Fibroblast of villous mesenchyme (primary cell): ENCODE data around the gene ACTBL2. TPM values are rescaled to one million over a fixed set of nuclear protein-coding genes. Genes with fewer than 3 reads are reported as not detected.

Source experiments
- DNase-seq: peaks from one replicate; pipeline ENCODE4 v3.0.0-alpha.2; 2010; ENCODE audit warnings: low read depth
- H3K4me3 ChIP-seq: 2 replicates; pipeline ENCODE4 v1.5.1; 2011; ENCODE audit warnings: low read depth, mild to moderate bottlenecking, low read length
- total RNA-seq: library from RNA; depleted of rRNA; stranded (reverse); fragments of >200 nt; gene quantifications from 2 replicates; pipeline ENCODE4 v1.2.3, GENCODE V29; 2012
- TF ChIP-seq, protein P1 (sequence below): IDR thresholded peaks from 2 replicates; pipeline ENCODE4 v1.5.1; 2012; ENCODE audit warnings: low read depth, mild to moderate bottlenecking, low read length; ENCODE audit not compliant: insufficient read depth

ACTBL2 gene
- total RNA-seq, 1 donor = 0.43 TPM

- TF ChIP-seq, protein P1, sequence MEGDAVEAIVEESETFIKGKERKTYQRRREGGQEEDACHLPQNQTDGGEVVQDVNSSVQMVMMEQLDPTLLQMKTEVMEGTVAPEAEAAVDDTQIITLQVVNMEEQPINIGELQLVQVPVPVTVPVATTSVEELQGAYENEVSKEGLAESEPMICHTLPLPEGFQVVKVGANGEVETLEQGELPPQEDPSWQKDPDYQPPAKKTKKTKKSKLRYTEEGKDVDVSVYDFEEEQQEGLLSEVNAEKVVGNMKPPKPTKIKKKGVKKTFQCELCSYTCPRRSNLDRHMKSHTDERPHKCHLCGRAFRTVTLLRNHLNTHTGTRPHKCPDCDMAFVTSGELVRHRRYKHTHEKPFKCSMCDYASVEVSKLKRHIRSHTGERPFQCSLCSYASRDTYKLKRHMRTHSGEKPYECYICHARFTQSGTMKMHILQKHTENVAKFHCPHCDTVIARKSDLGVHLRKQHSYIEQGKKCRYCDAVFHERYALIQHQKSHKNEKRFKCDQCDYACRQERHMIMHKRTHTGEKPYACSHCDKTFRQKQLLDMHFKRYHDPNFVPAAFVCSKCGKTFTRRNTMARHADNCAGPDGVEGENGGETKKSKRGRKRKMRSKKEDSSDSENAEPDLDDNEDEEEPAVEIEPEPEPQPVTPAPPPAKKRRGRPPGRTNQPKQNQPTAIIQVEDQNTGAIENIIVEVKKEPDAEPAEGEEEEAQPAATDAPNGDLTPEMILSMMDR = no peak
- DNase-seq = peak; percentile 94
- no peak overlapping the region for H3K4me3 ChIP-seq
Observed at GRCh38 chr5:57442080-57442839, 40.4 kb downstream of the ACTBL2 start.

DNA sequence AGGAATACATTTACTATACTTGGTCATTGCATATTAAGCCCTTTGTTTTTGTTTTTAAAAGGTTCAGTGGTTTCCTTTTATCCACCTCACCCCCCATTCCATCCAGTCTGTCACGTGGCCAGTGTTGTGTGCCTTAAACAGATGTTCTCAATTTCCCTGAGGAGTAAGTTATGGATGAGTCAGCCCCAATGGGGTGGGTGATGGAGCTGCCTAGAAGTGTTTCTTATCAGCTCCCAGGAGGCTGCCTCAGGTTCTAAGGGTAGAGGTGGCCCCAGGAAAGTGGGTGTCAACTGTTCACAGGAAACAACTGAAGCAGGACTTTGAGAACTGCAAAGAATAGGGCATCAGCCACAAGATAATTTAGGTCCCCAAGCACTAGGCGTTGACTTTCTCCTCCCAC lies 41.1 kb downstream of the ACTBL2 start:
- peak; percentile 97 for DNase-seq
- TF ChIP-seq, protein P1 = no peak
- H3K4me3 ChIP-seq = no peak overlapping the region

DNA sequence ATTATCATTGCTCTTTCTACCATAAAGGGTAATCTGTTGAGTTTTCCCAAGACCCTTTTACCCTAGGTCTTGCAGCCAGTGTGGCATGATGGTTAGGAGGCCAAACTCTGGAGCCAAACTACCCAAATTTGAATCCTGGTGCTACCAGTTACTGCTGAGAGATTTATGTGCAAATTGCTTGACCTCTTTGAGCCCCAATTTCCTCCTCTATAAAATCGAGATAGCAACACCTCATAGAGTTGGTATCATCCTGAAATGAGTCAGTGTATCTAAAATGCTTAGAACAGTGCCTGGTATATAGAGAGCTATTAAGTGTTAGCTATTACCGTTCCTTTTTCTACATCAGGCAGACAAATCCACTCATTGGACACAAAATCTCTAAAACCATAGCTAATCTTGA lies 43.0 kb downstream of the ACTBL2 start:
- DNase-seq = no peak
- TF ChIP-seq, protein P1 = no peak
- no peak overlapping the region for H3K4me3 ChIP-seq

- TF ChIP-seq, protein P1 = no peak
- peak; percentile 66 for DNase-seq
- H3K4me3 ChIP-seq = no peak overlapping the region
Observed at GRCh38 chr5:57437976-57438805, 44.4 kb downstream of the ACTBL2 start.

DNA sequence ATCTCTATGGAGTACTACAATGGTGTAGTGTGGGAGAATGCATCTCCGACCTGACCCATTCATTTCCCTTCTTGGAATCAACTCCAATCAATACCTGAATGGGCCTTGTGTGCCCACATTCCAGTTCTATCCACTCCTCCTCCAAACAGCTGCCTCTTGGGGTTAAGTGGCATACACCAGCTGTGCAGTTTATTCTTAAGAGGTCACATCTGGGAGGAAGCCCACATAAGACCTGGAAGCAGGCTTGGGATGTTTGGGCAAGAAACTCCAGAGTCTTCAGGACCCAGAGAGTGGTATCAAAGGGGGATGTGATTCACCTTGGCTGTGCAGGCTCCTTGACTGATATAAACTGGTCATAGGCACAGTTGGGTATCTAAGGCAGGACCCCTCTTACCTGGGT lies 46.0 kb downstream of the ACTBL2 start:
- no peak for DNase-seq
- TF ChIP-seq, protein P1 = no peak
- no peak overlapping the region for H3K4me3 ChIP-seq

GRCh38 chr5:57435701-57436134 lies 46.9 kb downstream of the ACTBL2 start:
- TF ChIP-seq, protein P1 = no peak
- H3K4me3 ChIP-seq = no peak overlapping the region
- DNase-seq = peak; percentile 98
